D341Med (cell line): ENCODE measurements around the gene CDKN2A.
"Not testable (repeated sequence)": the region's sequence is repeated elsewhere in the genome, so short reads cannot be mapped to it uniquely, and the experiment has no call there.

Source experiments
- DNase-seq: peaks from one replicate; pipeline ENCODE4 v3.0.0; 2012; ENCODE audit warnings: low spot score

Gene CDKN2A

GRCh38 chr9:21982391-21982790 is 11.8 kb downstream of the CDKN2A start:
- DNase-seq = no peak

- DNase-seq = no peak
These were observed 17.8 kb downstream of the CDKN2A start for GRCh38 chr9:21976334-21976875.

GRCh38 chr9:21974722-21975409 is 19.3 kb downstream of the CDKN2A start:
- DNase-seq = peak; percentile 73

GRCh38 chr9:21974343-21974721 is 19.9 kb downstream of the CDKN2A start:
- no peak for DNase-seq

- no peak for DNase-seq
These were observed 21.8 kb downstream of the CDKN2A start for GRCh38 chr9:21972361-21972760.

- no peak for DNase-seq
These were observed 23.2 kb downstream of the CDKN2A start for GRCh38 chr9:21970800-21971640.

- DNase-seq = no peak
These were observed 24.0 kb downstream of the CDKN2A start for GRCh38 chr9:21969951-21970799.

- DNase-seq = no peak
These were observed 24.9 kb downstream of the CDKN2A start for GRCh38 chr9:21969011-21969940.

- no peak for DNase-seq
These were observed 25.7 kb downstream of the CDKN2A start for GRCh38 chr9:21968331-21969010.

GRCh38 chr9:21967702-21968101 is 26.5 kb downstream of the CDKN2A start:
- no peak for DNase-seq

- no peak for DNase-seq
These were observed 27.0 kb downstream of the CDKN2A start for GRCh38 chr9:21967169-21967568.

- no peak for DNase-seq
These were observed 27.9 kb downstream of the CDKN2A start for GRCh38 chr9:21966140-21966851.

GRCh38 chr9:21965401-21965951 is 28.7 kb downstream of the CDKN2A start:
- DNase-seq = peak; percentile 79

GRCh38 chr9:21964925-21965385 is 29.2 kb downstream of the CDKN2A start:
- no peak for DNase-seq

- no peak for DNase-seq
These were observed 32.6 kb downstream of the CDKN2A start for GRCh38 chr9:21961569-21961968.

- not testable (repeated sequence) for DNase-seq
These were observed 34.9 kb downstream of the CDKN2A start for GRCh38 chr9:21959268-21959667.

GRCh38 chr9:21958833-21959232 is 35.4 kb downstream of the CDKN2A start:
- DNase-seq = no peak

- no peak for DNase-seq
These were observed 48.6 kb downstream of the CDKN2A start for GRCh38 chr9:21945606-21946005.

- no peak for DNase-seq
These were observed 50.7 kb downstream of the CDKN2A start for GRCh38 chr9:21943464-21943863.
